PC-3 (cell line): Measurements from ENCODE around the gene USP14. TPM values are rescaled to one million over a fixed set of nuclear protein-coding genes. Genes with fewer than 3 reads are reported as not detected.

Experiments
- ATAC-seq: fragments of 200-7000 bp; cut with Tn5 transposase; 2 replicates; pipeline ENCODE4 v1.9.1; 2020; ENCODE audit warnings: mild to moderate bottlenecking, moderate library complexity
- BruUV-seq: library from RNA; stranded (reverse); fragments of 400-500 nt; replicated peaks from 2 replicates; lab custom pipeline; 2021; lab: Mats Ljungman, UMichigan
- CTCF ChIA-PET: fragments of 300-600 bp; sonication (Branson Sonifier 250); formaldehyde crosslinking; loops from one replicate; lab custom pipeline; 2022; ENCODE audit warnings: antibody characterized with exemption; lab: Charles Lee
- POLR2A ChIA-PET: fragments of 300-600 bp; sonication (Branson Sonifier 250); formaldehyde crosslinking; loops from one replicate; lab custom pipeline; 2022; ENCODE audit warnings: antibody characterized with exemption; ENCODE audit not compliant: unreplicated experiment; lab: Charles Lee
- DNase-seq: peaks from one replicate; pipeline ENCODE4 v3.0.0-alpha.2; 2015
- H2AFZ ChIP-seq: fragments of 300-600 bp; sonication (generic); 2 replicates; pipeline ENCODE4 v1.6.0; 2016; ENCODE audit warnings: antibody characterized with exemption, low read length
- H3F3A ChIP-seq: fragments of 300-600 bp; sonication (generic); one replicate; pipeline ENCODE4 v1.6.0; 2017; ENCODE audit warnings: antibody characterized with exemption, low read length, control low read depth, mild to moderate bottlenecking; ENCODE audit not compliant: unreplicated experiment
- H3K27ac ChIP-seq: fragments of 300-600 bp; sonication (generic); 2 replicates; pipeline ENCODE4 v1.5.1; 2016; ENCODE audit warnings: mild to moderate bottlenecking, low read length
- H3K27me3 ChIP-seq: fragments of 300-600 bp; sonication (generic); 2 replicates; pipeline ENCODE4 v1.6.1; 2016; ENCODE audit warnings: low read length, mixed read lengths
- H3K36me3 ChIP-seq: fragments of 300-600 bp; sonication (generic); 2 replicates; pipeline ENCODE4 v1.6.1; 2016; ENCODE audit warnings: low read depth, mixed run types, low read length, mixed read lengths
- H3K4me1 ChIP-seq: fragments of 300-600 bp; sonication (generic); 2 replicates; pipeline ENCODE4 v1.5.1; 2016; ENCODE audit warnings: low read length; ENCODE audit not compliant: insufficient read depth
- H3K4me2 ChIP-seq: fragments of 300-600 bp; sonication (generic); 2 replicates; pipeline ENCODE4 v1.6.0; 2016; ENCODE audit warnings: low read length
- H3K4me3 ChIP-seq: fragments of 300-600 bp; sonication (generic); 2 replicates; pipeline ENCODE4 v1.5.1; 2016; ENCODE audit warnings: mild to moderate bottlenecking, low read length, mixed read lengths
- H3K79me2 ChIP-seq: fragments of 300-600 bp; sonication (generic); 2 replicates; pipeline ENCODE4 v1.6.1; 2017; ENCODE audit warnings: low read length, mixed read lengths
- H3K9ac ChIP-seq: fragments of 300-600 bp; sonication (generic); 2 replicates; pipeline ENCODE4 v1.6.0; 2016; ENCODE audit warnings: mild to moderate bottlenecking, low read length
- H3K9me2 ChIP-seq: fragments of 300-600 bp; sonication (generic); replicated peaks from 2 replicates; pipeline ENCODE4 v1.6.1; 2016; ENCODE audit warnings: mixed run types, low read length, mixed read lengths
- H3K9me3 ChIP-seq: fragments of 300-600 bp; sonication (generic); 2 replicates; pipeline ENCODE4 v1.6.1; 2016; ENCODE audit warnings: low read length, mixed read lengths
- H4K20me1 ChIP-seq: fragments of 300-600 bp; sonication (generic); 2 replicates; pipeline ENCODE4 v1.6.1; 2016; ENCODE audit warnings: low read length, mixed read lengths
- CTCF ChIP-seq: fragments of 300-600 bp; sonication (generic); conservative IDR thresholded peaks from 2 replicates; pipeline ENCODE4 v1.5.1; 2017; ENCODE audit warnings: antibody characterized with exemption, low read depth, mild to moderate bottlenecking, low read length
- EZH2 ChIP-seq: fragments of 300-600 bp; sonication (generic); IDR thresholded peaks from one replicate; pipeline ENCODE4 v1.6.1; 2017; ENCODE audit warnings: antibody characterized with exemption, mild to moderate bottlenecking, low read length; ENCODE audit not compliant: unreplicated experiment
- EZH2phosphoT487 ChIP-seq: fragments of 300-600 bp; sonication (generic); IDR thresholded peaks from 2 replicates; pipeline ENCODE4 v1.6.1; 2018; ENCODE audit warnings: mild to moderate bottlenecking, antibody characterized with exemption, low read length, borderline replicate concordance
- intact Hi-C: fragments of 100-400 bp; cut with micrococcal nuclease; formaldehyde crosslinking; loops from 2 replicates; pipeline ENCODE4 v1.9.0; 2023
- total RNA-seq: library from RNA; depleted of rRNA; stranded (reverse); fragments of >200 nt; gene quantifications from 2 replicates; pipeline ENCODE4 v1.2.3, GENCODE V29; 2014

Gene USP14
- total RNA-seq, 1 experiment from 2014 or later: 30.7 TPM

GRCh38 chr18:154151-154550 lies 4.2 kb upstream of the USP14 start:
- POLR2A ChIA-PET: no interaction called here

GRCh38 chr18:155688-156087 lies 2.7 kb upstream of the USP14 start:
- H3K4me2 ChIP-seq: no peak overlapping the region
- no peak for ATAC-seq
- no peak overlapping the region for H2AFZ ChIP-seq
- no peak overlapping the region for H3K4me3 ChIP-seq
- no peak for TF ChIP-seq CTCF
- no peak for TF ChIP-seq EZH2phosphoT487
- no peak for TF ChIP-seq EZH2
- H3K79me2 ChIP-seq: peaks cover 24% of the 10 kb centered on the region
- peaks cover 27% of the 10 kb centered on the region for H3K4me1 ChIP-seq
- H3K9me2 ChIP-seq: no peaks in the 10 kb centered on the region
- H3K27me3 ChIP-seq: no peaks in the 10 kb centered on the region
- POLR2A ChIA-PET: no interaction called here
- CTCF ChIA-PET: no interaction called here
- H3F3A ChIP-seq: no peaks in the 10 kb centered on the region
- DNase-seq: no peak
- peaks cover 17% of the 10 kb centered on the region for H4K20me1 ChIP-seq
- no peaks in the 10 kb centered on the region for H3K36me3 ChIP-seq
- BruUV-seq: no TSS peak
- intact Hi-C loops: loop anchor here (5.0 kb wide), 1 partner anchor 43 kb away; no protein-coding TSS in a partner anchor
- H3K9ac ChIP-seq: no peak overlapping the region
- H3K27ac ChIP-seq: no peak overlapping the region
- H3K9me3 ChIP-seq: no peaks in the 10 kb centered on the region

More at GRCh38 chr18:154151-154550, 4.2 kb upstream of the USP14 start:
- Histone ChIP-seq H2AFZ (0 out of 2 replicates have a peak overlapping the region, but pooled peaks have one; percentile 22), H3K27me3 (no peaks in the 10 kb centered on the region), H3F3A (no peaks in the 10 kb centered on the region), H3K4me1 (peaks cover 13% of the 10 kb centered on the region), H3K36me3 (no peaks in the 10 kb centered on the region), H3K4me3 (no peak overlapping the region), H4K20me1 (peaks cover 2% of the 10 kb centered on the region), H3K27ac (no peak overlapping the region), H3K9me2 (no peaks in the 10 kb centered on the region), H3K9me3 (no peaks in the 10 kb centered on the region), H3K79me2 (peaks cover 9% of the 10 kb centered on the region), H3K4me2 (no peak overlapping the region), H3K9ac (no peak overlapping the region)
- ATAC-seq (no peak), DNase-seq (peak; percentile 16)
- CTCF ChIA-PET: no interaction called here
- no peak for TF ChIP-seq EZH2phosphoT487
- TF ChIP-seq EZH2: no peak
- TF ChIP-seq CTCF: no peak
- no TSS peak for BruUV-seq
- intact Hi-C loops: no loop called here

- peak overlapping the region; percentile 4 for H3K4me2 ChIP-seq
- POLR2A ChIA-PET: no interaction called here
- intact Hi-C loops: loop anchor here (5.0 kb wide), 1 partner anchor 44 kb away; no protein-coding TSS in a partner anchor
Measured at GRCh38 chr18:156514-157230, 1.7 kb upstream of the USP14 start.

More at GRCh38 chr18:156514-157230, 1.7 kb upstream of the USP14 start:
- TF ChIP-seq EZH2phosphoT487 (no peak), EZH2 (no peak), CTCF (no peak)
- Histone ChIP-seq H3F3A (no peaks in the 10 kb centered on the region), H2AFZ (no peak overlapping the region; the same call in 1 of the 2 replicates), H3K27ac (no peak overlapping the region; the same call in 1 of the 2 replicates), H3K4me1 (peaks cover 28% of the 10 kb centered on the region), H3K79me2 (peaks cover 34% of the 10 kb centered on the region), H3K9me3 (no peaks in the 10 kb centered on the region), H4K20me1 (peaks cover 27% of the 10 kb centered on the region), H3K9me2 (no peaks in the 10 kb centered on the region), H3K27me3 (no peaks in the 10 kb centered on the region), H3K9ac (no peak overlapping the region), H3K36me3 (peaks cover 3% of the 10 kb centered on the region; the same call in 1 of the 2 replicates), H3K4me3 (no peak overlapping the region)
- peak; percentile 21 for DNase-seq
- BruUV-seq: no TSS peak
- ATAC-seq: peak; percentile 19; the same call in 1 of the 2 replicates
- CTCF ChIA-PET: no interaction called here
